Stomach smooth muscle (tissue), 2 donors: Measurements from ENCODE around the gene ARVCF.

Experiments
- H3K27ac ChIP-seq: one replicate; pipeline ENCODE4 v1.7.0; 2013; ENCODE audit warnings: mild to moderate bottlenecking, low read length, inconsistent platforms
- H3K27me3 ChIP-seq, 2 donors: one replicate each; pipeline ENCODE4 v1.7.0; 2013; ENCODE audit warnings: low read length in 2 of 2; ENCODE audit not compliant: insufficient read depth in 2 of 2, control insufficient read depth in 1 of 2
- H3K36me3 ChIP-seq, 2 donors: one replicate each; pipeline ENCODE4 v1.7.0; 2013; ENCODE audit warnings: low read length in 2 of 2; ENCODE audit not compliant: control insufficient read depth in 2 of 2, insufficient read depth in 2 of 2
- H3K4me1 ChIP-seq: one replicate; pipeline ENCODE4 v1.7.0; 2013; ENCODE audit warnings: low read length; ENCODE audit not compliant: control insufficient read depth, insufficient read depth
- H3K4me3 ChIP-seq, 2 donors: one replicate each; pipeline ENCODE4 v1.7.0; 2013; ENCODE audit warnings: low read length in 2 of 2
- H3K9ac ChIP-seq, 2 donors: one replicate each; pipeline ENCODE4 v1.7.0; 2013; ENCODE audit warnings: low read length in 2 of 2, mild to moderate bottlenecking in 1 of 2
- H3K9me3 ChIP-seq, 2 donors: one replicate each; pipeline ENCODE4 v1.7.0; 2013; ENCODE audit warnings: low read length in 2 of 2; ENCODE audit not compliant: control insufficient read depth in 2 of 2
- donor health status: healthy.
- donor health status: Pancreatic carcinoma.

The ARVCF gene

DNA sequence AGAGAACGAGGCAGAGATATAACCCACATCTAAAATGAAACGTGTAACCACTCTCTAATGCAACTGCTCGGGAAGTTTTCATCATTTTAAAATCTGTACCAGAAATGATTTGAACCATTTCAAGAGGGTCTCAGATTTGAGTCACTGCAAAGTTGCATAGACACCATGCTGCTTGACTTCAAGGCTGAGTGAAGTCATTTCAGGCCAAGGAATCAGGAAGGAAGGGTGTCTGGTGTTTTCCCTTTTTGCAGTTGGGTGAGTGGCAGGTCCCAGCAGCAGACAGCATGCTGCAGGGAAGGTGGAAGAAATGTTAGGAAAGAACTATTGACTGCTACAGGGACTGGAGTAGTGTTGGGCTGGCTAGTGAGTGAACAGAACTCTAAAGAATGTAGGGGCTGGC lies 20.8 kb upstream of the ARVCF start:
- H3K27ac ChIP-seq = no peak overlapping the region
- no peak overlapping the region for H3K9ac ChIP-seq
- H3K4me3 ChIP-seq = no peak overlapping the region
- H3K27me3 ChIP-seq = no peaks in the 10 kb centered on the region
- peaks cover 9 to 17% of the 10 kb centered on the region in 2 donors for H3K36me3 ChIP-seq
- no peaks in the 10 kb centered on the region for H3K9me3 ChIP-seq
- H3K4me1 ChIP-seq = peaks cover 11% of the 10 kb centered on the region

DNA sequence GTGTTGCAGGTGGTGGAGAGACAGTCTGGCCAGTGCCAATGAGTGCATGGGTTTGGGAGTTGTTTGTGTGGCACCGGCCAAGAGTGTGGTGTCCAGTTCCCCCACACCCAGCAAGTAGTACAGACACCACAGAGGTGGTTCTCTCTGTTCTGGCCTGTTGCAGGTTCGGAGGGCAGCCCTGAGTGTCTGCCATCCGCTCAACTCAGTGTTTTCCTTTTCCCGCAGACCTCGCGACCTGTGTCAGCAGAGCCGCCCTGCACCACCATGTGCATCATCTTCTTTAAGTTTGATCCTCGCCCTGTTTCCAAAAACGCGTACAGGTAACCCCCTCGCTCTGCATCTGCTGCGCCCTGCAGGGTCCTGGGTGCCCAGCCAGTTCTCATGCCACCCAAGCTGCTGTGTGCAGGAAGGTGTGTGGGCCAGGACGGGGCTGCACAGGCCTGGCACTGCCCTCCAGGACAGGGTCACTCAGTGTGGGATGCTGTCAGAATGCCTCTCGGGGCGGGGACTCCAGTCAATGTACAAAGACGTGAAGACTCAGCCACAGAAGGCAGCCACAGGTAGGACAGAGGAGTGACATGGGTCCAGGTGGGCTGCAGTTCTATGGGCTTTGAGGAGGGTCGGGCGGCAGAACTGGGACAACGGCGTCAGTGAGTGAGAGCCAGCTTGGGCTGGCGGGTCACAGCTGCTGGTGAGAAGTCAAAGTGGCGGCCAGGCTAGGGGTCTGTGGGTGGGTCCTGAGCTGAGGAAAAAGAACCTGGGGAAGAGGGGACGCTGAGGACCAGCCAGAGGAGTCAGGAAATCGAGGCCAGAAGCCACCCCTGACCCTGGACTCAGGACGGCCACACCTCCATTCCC lies 20.1 kb upstream of the ARVCF start:
- no peak overlapping the region for H3K27ac ChIP-seq
- peaks cover 17% of the 10 kb centered on the region for H3K4me1 ChIP-seq
- peaks cover 9 to 17% of the 10 kb centered on the region in 2 donors for H3K36me3 ChIP-seq

DNA sequence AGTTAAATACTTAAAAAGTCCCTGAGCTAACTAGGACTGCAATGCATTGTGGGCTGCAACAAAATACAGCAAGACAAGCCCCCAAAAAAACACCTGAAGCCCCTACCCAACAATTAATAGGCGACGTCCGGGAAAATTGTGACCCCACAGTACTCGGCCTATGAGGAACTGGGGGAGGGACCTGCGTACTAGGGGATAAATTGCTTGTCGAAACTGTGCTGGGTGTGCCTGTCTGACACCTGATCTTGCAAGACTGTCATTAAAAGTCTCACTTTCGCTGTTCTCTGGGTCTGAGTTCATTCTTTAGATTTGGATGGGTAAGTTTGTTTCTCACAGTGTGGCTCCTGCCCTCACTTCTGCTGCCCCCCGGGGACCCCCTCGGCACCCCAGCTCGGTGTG lies 19.5 kb upstream of the ARVCF start:
- no peak overlapping the region for H3K4me3 ChIP-seq
- no peak overlapping the region for H3K9ac ChIP-seq
- no peaks in the 10 kb centered on the region for H3K9me3 ChIP-seq
- peaks cover 17% of the 10 kb centered on the region for H3K4me1 ChIP-seq
- H3K27me3 ChIP-seq = no peaks in the 10 kb centered on the region
- no peak overlapping the region for H3K27ac ChIP-seq
- peaks cover 9 to 22% of the 10 kb centered on the region in 2 donors for H3K36me3 ChIP-seq

More for the DNA sequence above, 20.1 kb upstream of the ARVCF start:
- Histone ChIP-seq H3K9me3 (no peaks in the 10 kb centered on the region), H3K27me3 (no peaks in the 10 kb centered on the region), H3K9ac (no peak overlapping the region), H3K4me3 (no peak overlapping the region)

DNA sequence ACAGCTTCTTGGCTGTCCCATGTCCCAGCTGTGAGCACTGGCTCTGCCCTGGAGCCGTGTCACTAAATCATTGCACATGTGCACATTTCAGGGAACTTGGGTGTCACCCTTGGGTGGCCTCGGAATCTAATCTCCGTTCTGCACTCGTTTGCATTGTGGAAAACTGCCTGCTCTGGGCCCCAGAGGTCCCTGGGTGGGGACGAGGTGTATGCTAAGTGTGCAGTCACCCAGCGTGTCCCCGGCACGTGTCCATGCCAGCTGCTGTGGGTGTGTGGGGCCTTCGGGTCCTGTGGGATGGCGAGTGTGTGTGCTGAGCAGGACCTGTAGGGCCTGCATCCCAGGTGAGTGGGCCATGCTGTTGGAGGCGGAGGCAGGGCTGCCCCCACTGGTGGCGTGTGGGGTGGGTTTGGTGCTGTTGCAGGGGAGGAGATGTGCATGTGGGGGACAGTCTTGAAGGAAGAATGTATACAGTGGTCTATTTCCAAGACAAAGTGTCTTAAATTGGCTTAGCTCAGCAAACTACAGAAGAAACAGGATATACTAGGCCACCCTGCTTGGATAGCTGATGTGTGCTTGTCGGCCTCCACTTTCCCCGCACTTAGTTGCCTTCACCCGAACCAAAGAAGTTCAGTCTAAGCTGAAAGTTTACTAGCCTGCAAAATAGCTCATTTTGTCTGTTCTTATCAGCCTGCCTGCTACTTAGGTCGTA lies 18.9 kb upstream of the ARVCF start:
- H3K9ac ChIP-seq = no peak overlapping the region
- H3K27ac ChIP-seq = no peak overlapping the region
- peaks cover 17% of the 10 kb centered on the region for H3K4me1 ChIP-seq
- no peaks in the 10 kb centered on the region for H3K27me3 ChIP-seq
- no peaks in the 10 kb centered on the region for H3K9me3 ChIP-seq
- H3K36me3 ChIP-seq = peaks cover 9 to 21% of the 10 kb centered on the region in 2 donors
- H3K4me3 ChIP-seq = no peak overlapping the region

DNA sequence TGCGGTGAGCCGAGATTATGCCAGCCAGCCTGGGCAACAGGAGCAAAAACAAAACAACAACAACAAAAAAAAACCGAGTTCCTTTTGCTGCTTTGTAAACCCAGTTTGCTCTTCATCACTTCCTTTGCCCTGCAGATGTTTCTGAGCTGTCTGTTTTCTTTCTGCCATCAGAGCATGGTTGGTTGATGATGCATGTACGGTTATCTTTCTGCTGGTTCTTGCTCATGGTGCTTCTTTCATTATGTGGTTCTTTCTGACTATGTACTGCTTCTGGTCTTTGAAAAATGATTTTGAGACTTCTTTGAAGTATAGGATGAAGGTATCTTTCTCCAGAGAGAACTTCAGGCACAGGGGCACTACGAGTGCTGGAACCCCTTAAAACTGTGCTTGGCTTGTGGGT lies 17.5 kb upstream of the ARVCF start:
- Histone ChIP-seq H3K27ac (no peak overlapping the region), H3K9me3 (no peaks in the 10 kb centered on the region), H3K9ac (no peak overlapping the region), H3K4me3 (no peak overlapping the region), H3K4me1 (peaks cover 19% of the 10 kb centered on the region), H3K36me3 (peaks cover 9 to 15% of the 10 kb centered on the region in 2 donors), H3K27me3 (no peaks in the 10 kb centered on the region)

DNA sequence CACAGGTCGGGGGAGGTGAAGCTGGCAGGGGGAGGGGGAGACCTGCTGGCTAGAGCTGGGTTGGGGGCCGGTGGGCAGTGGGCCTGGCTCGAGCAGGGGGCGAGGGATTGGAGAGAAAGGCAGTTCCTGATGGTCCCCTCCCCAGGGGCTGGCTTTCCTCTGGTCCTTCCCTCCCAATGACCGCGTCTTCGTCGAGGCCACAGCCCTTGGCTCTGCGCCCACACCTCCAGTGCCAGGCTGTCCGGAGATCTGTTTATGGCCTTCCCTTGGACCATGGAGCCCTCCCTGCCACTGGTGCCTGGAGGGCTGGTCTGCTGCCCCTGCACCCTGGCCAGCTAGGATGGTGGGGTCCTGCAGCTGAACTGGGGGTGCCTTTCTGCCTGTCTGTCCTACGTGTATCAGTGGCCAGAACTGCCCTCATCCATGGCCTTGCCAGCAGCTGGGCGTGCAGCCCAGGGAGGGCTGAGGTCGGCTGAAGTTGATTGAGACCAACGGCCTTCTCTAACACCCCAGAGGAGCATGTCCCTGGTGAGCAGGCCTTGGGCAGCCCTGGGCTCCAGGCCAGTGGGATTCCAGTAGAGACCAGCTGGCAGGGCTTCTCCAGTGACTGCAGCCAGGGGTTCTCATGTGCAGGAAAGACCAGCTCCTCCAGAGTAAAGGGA lies 16.6 kb upstream of the ARVCF start:
- Histone ChIP-seq H3K36me3 (peaks cover 9 to 13% of the 10 kb centered on the region in 2 donors), H3K4me1 (peaks cover 22% of the 10 kb centered on the region), H3K4me3 (peak overlapping the region in 1 of 2 donors; percentile 22), H3K9ac (no peak overlapping the region), H3K9me3 (no peaks in the 10 kb centered on the region), H3K27ac (no peak overlapping the region), H3K27me3 (no peaks in the 10 kb centered on the region)

DNA sequence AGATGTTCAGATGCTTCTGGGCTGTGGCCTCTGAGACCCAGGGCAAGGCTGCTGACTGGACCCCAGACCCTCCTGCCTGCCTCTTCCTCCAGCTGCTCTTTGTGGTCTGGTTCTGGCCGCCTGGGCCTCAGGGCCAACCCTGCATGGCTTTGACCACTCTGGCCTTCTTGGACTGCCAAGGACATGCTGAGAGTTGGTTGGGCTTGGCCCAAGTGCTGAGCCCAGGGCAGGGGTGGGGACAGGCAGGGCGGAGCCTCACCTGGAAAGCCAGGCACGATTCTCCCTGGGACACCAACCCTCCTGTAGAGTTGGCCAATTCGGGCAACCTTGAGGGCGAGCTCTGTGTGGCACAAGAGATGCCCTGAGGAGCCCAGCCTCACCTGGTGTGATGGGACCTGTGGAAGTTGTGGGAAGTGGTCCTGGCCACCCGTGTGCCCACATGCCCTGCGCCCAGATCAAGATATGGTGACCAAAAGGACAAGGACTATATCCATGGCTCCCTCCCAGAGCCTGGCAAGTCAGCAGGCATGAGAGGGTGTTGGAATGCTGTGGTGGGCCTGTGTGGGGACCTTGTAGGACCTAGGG lies 15.9 kb upstream of the ARVCF start:
- no peak overlapping the region for H3K9ac ChIP-seq
- no peaks in the 10 kb centered on the region for H3K9me3 ChIP-seq
- H3K4me1 ChIP-seq = peaks cover 22% of the 10 kb centered on the region
- no peaks in the 10 kb centered on the region for H3K27me3 ChIP-seq
- no peak overlapping the region for H3K4me3 ChIP-seq
- H3K27ac ChIP-seq = no peak overlapping the region
- H3K36me3 ChIP-seq = peaks cover 8 to 11% of the 10 kb centered on the region in 2 donors

DNA sequence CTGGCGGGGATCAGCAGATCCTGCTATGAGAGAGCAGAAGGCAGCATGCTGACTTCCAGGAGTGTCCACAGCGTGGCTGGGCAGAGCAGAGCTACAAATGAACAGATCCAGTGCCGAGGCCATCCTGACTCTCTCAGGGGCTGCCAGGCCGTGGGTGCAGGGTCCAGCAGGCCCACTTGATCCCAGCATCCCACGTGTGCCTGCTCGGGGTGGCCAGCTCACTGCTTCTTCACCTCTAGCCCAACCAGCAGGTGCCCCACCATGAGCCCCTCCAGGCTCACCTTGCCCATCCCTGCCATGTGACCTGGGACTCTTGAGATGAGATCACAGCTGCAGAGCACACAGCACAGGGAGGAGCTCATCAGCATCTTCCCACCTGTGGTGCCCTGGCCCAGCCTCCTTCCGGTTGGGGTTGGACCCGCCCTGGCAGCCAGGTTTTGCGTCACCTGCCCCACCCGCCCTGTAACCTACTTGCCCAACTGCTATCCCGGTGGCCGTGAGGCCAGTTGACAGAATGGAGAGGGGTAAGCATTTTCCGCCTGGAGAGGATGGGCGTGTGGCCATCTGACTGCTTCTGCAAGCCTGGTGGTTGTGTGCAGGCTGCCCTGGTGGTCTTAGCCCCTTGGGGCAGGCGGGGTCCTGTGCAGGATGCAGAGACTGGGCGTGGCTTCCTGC lies 15.2 kb upstream of the ARVCF start:
- H3K36me3 ChIP-seq = peaks cover 2 to 8% of the 10 kb centered on the region in 2 donors
- no peak overlapping the region for H3K27ac ChIP-seq
- H3K9ac ChIP-seq = no peak overlapping the region
- peaks cover 22% of the 10 kb centered on the region for H3K4me1 ChIP-seq
- H3K27me3 ChIP-seq = no peaks in the 10 kb centered on the region
- no peaks in the 10 kb centered on the region for H3K9me3 ChIP-seq
- no peak overlapping the region for H3K4me3 ChIP-seq

DNA sequence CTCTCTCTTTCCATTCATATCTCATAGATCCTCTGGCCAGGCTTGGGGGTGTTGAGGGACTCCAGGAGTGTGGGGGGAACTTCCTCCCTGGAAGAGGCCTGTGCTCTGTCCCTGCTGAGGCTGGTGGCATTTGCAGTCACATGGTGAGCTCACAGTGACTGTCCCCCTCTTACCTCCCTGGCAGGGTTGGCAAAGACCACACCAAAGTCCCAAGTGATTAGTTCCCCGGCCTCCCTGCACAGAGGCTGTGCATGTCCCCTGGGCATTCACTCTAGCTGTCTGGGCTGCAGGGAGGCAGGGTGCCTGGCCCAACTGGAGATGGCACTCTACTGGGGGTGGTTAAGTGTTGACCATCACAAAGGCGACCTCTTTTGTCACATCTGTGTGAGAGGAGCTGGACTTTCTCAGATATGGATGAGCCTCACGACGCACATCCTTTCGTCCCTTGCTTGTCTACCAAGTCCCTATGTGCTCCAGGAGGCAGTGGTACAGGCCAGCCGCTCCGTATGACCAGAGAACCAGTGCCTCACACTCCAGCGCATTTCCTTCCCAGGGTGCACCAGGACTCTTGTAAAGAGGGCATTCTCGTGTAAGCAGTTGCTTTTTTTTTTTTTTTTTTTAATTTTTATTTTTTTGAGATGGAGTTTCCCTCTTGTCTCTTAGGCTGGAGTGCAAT lies 13.1 kb upstream of the ARVCF start:
- Histone ChIP-seq H3K4me1 (peaks cover 22% of the 10 kb centered on the region), H3K4me3 (no peak overlapping the region), H3K9me3 (no peaks in the 10 kb centered on the region), H3K36me3 (peaks cover 0 to 5% of the 10 kb centered on the region in 2 donors), H3K9ac (no peak overlapping the region), H3K27me3 (no peaks in the 10 kb centered on the region), H3K27ac (no peak overlapping the region)
